Myometrial cell (primary cell): Measurements from ENCODE around the gene MED26. TPM values are rescaled to one million over a fixed set of nuclear protein-coding genes. Genes with fewer than 3 reads are reported as not detected.

Experiments used
- total RNA-seq: library from RNA; depleted of rRNA; stranded (reverse); fragments of >200 nt; gene quantifications from 2 replicates; pipeline ENCODE4 v1.2.3, GENCODE V29; 2015

The MED26 gene
- total RNA-seq = 4.3 and 8.9 TPM in 2 replicates

GRCh38 chr19:16628183-16628983 lies at the start of gene MED26:
MED26 (minus strand) TSS chr19:16628204; CDS start chr19:16627943, 261 bp downstream.

GRCh38 chr19:16660763-16661479 lies 32.9 kb upstream of the MED26 start, which contains the start of gene TMEM38A:
TMEM38A (plus strand) TSS chr19:16661139; CDS start chr19:16661218, 79 bp downstream.

GRCh38 chr19:16659832-16660708 lies 32.1 kb upstream of the MED26 start, which contains the start of gene SMIM7:
SMIM7 (minus strand) TSS chr19:16660144; CDS start chr19:16660110, 34 bp downstream.

GRCh38 chr19:16572332-16573211 lies 55.4 kb downstream of the MED26 start, which contains the start of gene SLC35E1:
SLC35E1 (minus strand) TSS chr19:16572415; CDS start chr19:16572364, 51 bp downstream.

GRCh38 chr19:16542045-16542909 lies 85.7 kb downstream of the MED26 start, which contains the start of gene CHERP:
CHERP (minus strand) TSS chr19:16542437; CDS start chr19:16542378, 59 bp downstream.

Other genes starting within 250 kb of the MED26 start
- 6.6 and 6.9 TPM in 2 replicates for gene EPS15L1, start 156.2 kb downstream of the MED26 start, total RNA-seq
- gene CALR3, start 132.0 kb downstream of the MED26 start, total RNA-seq = not detected in 2 replicates
- 2.0 and 2.7 TPM in 2 replicates for gene C19orf44, start 131.8 kb downstream of the MED26 start, total RNA-seq
- gene CHERP, start 85.8 kb downstream of the MED26 start, total RNA-seq = 2.9 and 4.6 TPM in 2 replicates
- 35.1 and 38.6 TPM in 2 replicates for gene SLC35E1, start 55.8 kb downstream of the MED26 start, total RNA-seq
- 85.8 and 144 TPM in 2 replicates for gene SMIM7, start 31.9 kb upstream of the MED26 start, total RNA-seq
- gene TMEM38A, start 32.9 kb upstream of the MED26 start, total RNA-seq = 0.29 and 0.35 TPM in 2 replicates
- gene NWD1, start 91.6 kb upstream of the MED26 start, total RNA-seq = not detected in 2 replicates
- gene SIN3B, start 201.2 kb upstream of the MED26 start, total RNA-seq = 15.6 and 19.9 TPM in 2 replicates